ENCODE measurements around the gene ARHGEF9. TPM values are rescaled to one million over a fixed set of nuclear protein-coding genes. Genes with fewer than 3 reads are reported as not detected.

Gene ARHGEF9
- polyA plus RNA-seq, 1 of the 3 experiments (the other 2 are of a cell fraction): 6.4 TPM

DNA sequence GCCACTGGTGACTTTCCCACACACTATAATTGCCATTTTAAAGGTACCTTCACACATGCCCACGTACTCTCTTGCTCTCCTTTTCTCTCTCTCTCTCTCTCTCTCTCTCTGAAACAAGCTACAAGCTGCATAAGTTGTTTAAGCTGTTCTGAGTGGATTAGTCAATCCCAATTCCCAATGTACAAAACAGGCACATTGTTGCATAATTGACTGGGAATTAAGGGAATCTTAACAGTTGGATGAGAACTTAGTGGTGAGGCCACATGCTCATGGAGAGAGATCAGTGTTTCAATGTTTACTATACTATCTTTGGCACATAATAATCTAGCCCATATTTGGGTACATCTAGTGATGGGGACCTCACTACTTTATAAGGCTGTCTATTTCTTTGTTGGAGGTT, 123.3 kb downstream of the ARHGEF9 start:
- no peak overlapping the region for H3K4me3 ChIP-seq (ENCODE audit: low read depth in 2 of 2, low read length in 1 of 2)
- H3K79me2 ChIP-seq (ENCODE audit: insufficient read depth): no peaks in the 10 kb centered on the region
- no peaks in the 10 kb centered on the region for H3K27me3 ChIP-seq (ENCODE audit: insufficient read depth)
- peaks cover 0 to 10% of the 10 kb centered on the region in 2 experiments; a peak in 1 of 4 replicates for H3K4me1 ChIP-seq (ENCODE audit: control insufficient read depth in 1 of 2, insufficient read depth in 2 of 2, low read depth in 1 of 2, low read length in 1 of 2)
- H3K9me2 ChIP-seq: no peaks in the 10 kb centered on the region
- H3K9ac ChIP-seq: no peak overlapping the region
- ChIA-PET CTCF (interaction anchor here (1.2 kb wide), 1 partner anchor 26 kb away, joined by 3 read pairs; no protein-coding TSS in a partner anchor), POLR2A (no interaction called here)
- H4K20me1 ChIP-seq (ENCODE audit: insufficient read depth): no peaks in the 10 kb centered on the region
- H3K4me2 ChIP-seq: no peak overlapping the region
- H3K9me3 ChIP-seq: no peaks in the 10 kb centered on the region
- 28% methylated on average over 1 of the region's 1 CpG for WGBS (ENCODE audit: low lambda C conversion rate)
- peaks cover 12% of the 10 kb centered on the region for H3F3A ChIP-seq (replicated peaks; ENCODE audit: insufficient read depth)
- TF ChIP-seq CHD2 (IDR thresholded peaks at IDR 0.05; ENCODE audit: low read length, partially characterized antibody): no peak
- no peak for TF ChIP-seq EZH2phosphoT487 (IDR thresholded peaks at IDR 0.05; ENCODE audit: borderline replicate concordance, low read depth)
- no peak for TF ChIP-seq SMC3 (IDR thresholded peaks at IDR 0.05; ENCODE audit: low read depth, low read length)
- no peak for TF ChIP-seq FOXJ3 (CRISPR knock-in tag; IDR thresholded peaks at IDR 0.05)
- TF ChIP-seq TCF12 (IDR thresholded peaks at IDR 0.05): no peak
- no peak for TF ChIP-seq TAF1 (IDR thresholded peaks at IDR 0.05; ENCODE audit: borderline replicate concordance, low read depth, low read length)
- TF ChIP-seq GATA2 (CRISPR knock-in tag; IDR thresholded peaks at IDR 0.05): no peak
- TF ChIP-seq RFX5 (IDR thresholded peaks at IDR 0.05; ENCODE audit: low read length): no peak
- TF ChIP-seq, protein P1, sequence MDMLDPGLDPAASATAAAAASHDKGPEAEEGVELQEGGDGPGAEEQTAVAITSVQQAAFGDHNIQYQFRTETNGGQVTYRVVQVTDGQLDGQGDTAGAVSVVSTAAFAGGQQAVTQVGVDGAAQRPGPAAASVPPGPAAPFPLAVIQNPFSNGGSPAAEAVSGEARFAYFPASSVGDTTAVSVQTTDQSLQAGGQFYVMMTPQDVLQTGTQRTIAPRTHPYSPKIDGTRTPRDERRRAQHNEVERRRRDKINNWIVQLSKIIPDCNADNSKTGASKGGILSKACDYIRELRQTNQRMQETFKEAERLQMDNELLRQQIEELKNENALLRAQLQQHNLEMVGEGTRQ (IDR thresholded peaks at IDR 0.05; ENCODE audit: borderline replicate concordance, low read depth, low read length): no peak
- no peak for TF ChIP-seq POLR2AphosphoS5 (IDR thresholded peaks at IDR 0.05; ENCODE audit: low read depth, low read length)
- no peak for TF ChIP-seq RAD21 (IDR thresholded peaks at IDR 0.05; ENCODE audit: low read length)
- TF ChIP-seq, protein P2, sequence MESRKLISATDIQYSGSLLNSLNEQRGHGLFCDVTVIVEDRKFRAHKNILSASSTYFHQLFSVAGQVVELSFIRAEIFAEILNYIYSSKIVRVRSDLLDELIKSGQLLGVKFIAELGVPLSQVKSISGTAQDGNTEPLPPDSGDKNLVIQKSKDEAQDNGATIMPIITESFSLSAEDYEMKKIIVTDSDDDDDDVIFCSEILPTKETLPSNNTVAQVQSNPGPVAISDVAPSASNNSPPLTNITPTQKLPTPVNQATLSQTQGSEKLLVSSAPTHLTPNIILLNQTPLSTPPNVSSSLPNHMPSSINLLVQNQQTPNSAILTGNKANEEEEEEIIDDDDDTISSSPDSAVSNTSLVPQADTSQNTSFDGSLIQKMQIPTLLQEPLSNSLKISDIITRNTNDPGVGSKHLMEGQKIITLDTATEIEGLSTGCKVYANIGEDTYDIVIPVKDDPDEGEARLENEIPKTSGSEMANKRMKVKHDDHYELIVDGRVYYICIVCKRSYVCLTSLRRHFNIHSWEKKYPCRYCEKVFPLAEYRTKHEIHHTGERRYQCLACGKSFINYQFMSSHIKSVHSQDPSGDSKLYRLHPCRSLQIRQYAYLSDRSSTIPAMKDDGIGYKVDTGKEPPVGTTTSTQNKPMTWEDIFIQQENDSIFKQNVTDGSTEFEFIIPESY (IDR thresholded peaks at IDR 0.05; ENCODE audit: borderline replicate concordance, low read depth): no peak
- TF ChIP-seq GABPA (IDR thresholded peaks at IDR 0.05; ENCODE audit: low read depth): no peak
- TF ChIP-seq FOXM1 (IDR thresholded peaks at IDR 0.05; ENCODE audit: low read depth): no peak
- TF ChIP-seq JUND (IDR thresholded peaks at IDR 0.05): no peak
- TF ChIP-seq, protein P3, sequence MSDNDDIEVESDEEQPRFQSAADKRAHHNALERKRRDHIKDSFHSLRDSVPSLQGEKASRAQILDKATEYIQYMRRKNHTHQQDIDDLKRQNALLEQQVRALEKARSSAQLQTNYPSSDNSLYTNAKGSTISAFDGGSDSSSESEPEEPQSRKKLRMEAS (IDR thresholded peaks at IDR 0.05; ENCODE audit: low read depth): no peak
- no peak for TF ChIP-seq YY1 (IDR thresholded peaks at IDR 0.05; ENCODE audit: low read depth)
- TF ChIP-seq RXRA (IDR thresholded peaks at IDR 0.05; ENCODE audit: borderline replicate concordance, low read depth): no peak
- H2AFZ ChIP-seq (ENCODE audit: low read depth): no peak overlapping the region
- H3K36me3 ChIP-seq (replicated peaks in 1 of 2; ENCODE audit: control insufficient read depth in 1 of 2, insufficient read depth in 2 of 2, low read length in 1 of 2): peaks cover 0 to 3% of the 10 kb centered on the region in 2 experiments
- H3K27ac ChIP-seq (ENCODE audit: low read depth in 2 of 2, low read length in 1 of 2): no peak overlapping the region
- DNase-seq: no peak
